Endothelial cell of umbilical vein (primary cell): ENCODE results near the gene TMED7. TPM values are rescaled to one million over a fixed set of nuclear protein-coding genes. Genes with fewer than 3 reads are reported as not detected.

Experiments
- BruUV-seq: library from RNA; stranded (reverse); fragments of 400-500 nt; replicated peaks from 2 replicates; lab custom pipeline; 2021; lab: Mats Ljungman, UMichigan
- CTCF ChIA-PET: fragments of 300-600, 350-600 bp; sonication (Branson Sonifier 250); formaldehyde crosslinking; loops from one replicate; lab custom pipeline; 2021; ENCODE audit warnings: antibody characterized with exemption, inconsistent platforms; lab: Charles Lee
- POLR2A ChIA-PET: fragments of 300-600, 350-600 bp; sonication (Branson Sonifier 250); formaldehyde crosslinking; loops from one replicate; lab custom pipeline; 2021; ENCODE audit warnings: antibody characterized with exemption, inconsistent platforms; lab: Charles Lee
- DNase-seq: peaks from one replicate; pipeline ENCODE4 v3.0.0-alpha.2; 2011; ENCODE audit warnings: low read depth, low spot score
- FAIRE-seq: peaks from 2 replicates; lab custom pipeline; 2011; peaks lifted over from hg19 to GRCh38; lab: Jason Lieb, UNC
- H2AFZ ChIP-seq: 2 replicates; pipeline ENCODE4 v1.6.0; 2012; ENCODE audit warnings: low read depth, low read length, control low read depth, inconsistent platforms
- H3K27ac ChIP-seq: 2 replicates; pipeline ENCODE4 v1.5.1; 2011; ENCODE audit warnings: low read depth, mild to moderate bottlenecking, control low read depth, low read length, moderate library complexity; ENCODE audit not compliant: insufficient read depth
- H3K27me3 ChIP-seq, 2 experiments: 2 replicates each; pipeline versions ENCODE4 v1.6.0 to v1.6.1; 2011; ENCODE audit warnings: low read length in 2 of 2, mixed read lengths in 1 of 2; ENCODE audit not compliant: control insufficient read depth in 2 of 2, insufficient read depth in 2 of 2
- H3K36me3 ChIP-seq, 2 experiments: 2 replicates in 1 of 2; 3 replicates in 1 of 2; pipeline ENCODE4 v1.5.1; 2011; ENCODE audit warnings: low read length in 2 of 2, mild to moderate bottlenecking in 1 of 2, moderate library complexity in 1 of 2; ENCODE audit not compliant: control insufficient read depth in 2 of 2, insufficient read depth in 2 of 2; ENCODE audit errors: extremely low read depth in 1 of 2
- H3K4me1 ChIP-seq: 3 replicates; pipeline ENCODE4 v1.5.1; 2011; ENCODE audit warnings: mild to moderate bottlenecking, low read length; ENCODE audit not compliant: control insufficient read depth, insufficient read depth; ENCODE audit errors: extremely low read depth
- H3K4me2 ChIP-seq: 2 replicates; pipeline ENCODE4 v1.6.1; 2011; ENCODE audit warnings: low read length, control low read depth, mixed read lengths; ENCODE audit not compliant: insufficient read depth
- H3K4me3 ChIP-seq, 3 experiments: fragments of 200-600 bp in 1 of 3; sonication (generic), shearing (Covaris generic) in 1 of 3; replicated peaks in 1 of 3; 2 replicates each; pipeline ENCODE4 v1.5.1; 2011 to 2016; ENCODE audit warnings: control low read depth in 3 of 3, low read length in 3 of 3, mild to moderate bottlenecking in 2 of 3, inconsistent platforms in 1 of 3, low read depth in 1 of 3, moderate library complexity in 1 of 3; ENCODE audit not compliant: insufficient read depth in 1 of 3
- H3K79me2 ChIP-seq: 2 replicates; pipeline ENCODE4 v1.6.0; 2012; ENCODE audit warnings: low read length, inconsistent platforms; ENCODE audit not compliant: control insufficient read depth, insufficient read depth
- H3K9ac ChIP-seq: replicated peaks from 2 replicates; pipeline ENCODE3; 2011; ENCODE audit warnings: low read length, control low read depth; ENCODE audit not compliant: insufficient read depth; ENCODE audit errors: extremely low read depth
- H3K9me1 ChIP-seq: replicated peaks from 3 replicates; pipeline ENCODE4 v1.6.0; 2011; ENCODE audit warnings: mild to moderate bottlenecking, low read length; ENCODE audit not compliant: control insufficient read depth, insufficient read depth; ENCODE audit errors: extremely low read depth
- H3K9me3 ChIP-seq: replicated peaks from 2 replicates; pipeline ENCODE4 v1.5.1; 2012; ENCODE audit warnings: low read length, inconsistent platforms; ENCODE audit not compliant: control insufficient read depth, insufficient read depth
- H4K20me1 ChIP-seq: replicated peaks from 2 replicates; pipeline ENCODE3; 2011; ENCODE audit warnings: mild to moderate bottlenecking, low read length; ENCODE audit not compliant: control insufficient read depth, insufficient read depth; ENCODE audit errors: extremely low read depth
- CTCF ChIP-seq, 2 donors: IDR thresholded peaks; 1 replicate in 1 of 2; 2 replicates in 1 of 2; pipeline ENCODE4 v1.5.1; 2011; ENCODE audit warnings: low read length in 2 of 2, mild to moderate bottlenecking in 2 of 2, moderate library complexity in 2 of 2, control low read depth in 1 of 2, inconsistent platforms in 1 of 2, low read depth in 1 of 2; ENCODE audit not compliant: insufficient read depth in 1 of 2; ENCODE audit errors: extremely low read depth in 1 of 2
- EZH2 ChIP-seq: IDR thresholded peaks from 2 replicates; pipeline ENCODE4 v1.6.1; 2012; ENCODE audit warnings: borderline replicate concordance, low read depth, mild to moderate bottlenecking, moderate library complexity, low read length, inconsistent platforms; ENCODE audit not compliant: severe bottlenecking
- FOS ChIP-seq: IDR thresholded peaks from 2 replicates; pipeline ENCODE4 v1.6.1; 2011; ENCODE audit warnings: mild to moderate bottlenecking, low read length, moderate library complexity, borderline replicate concordance; ENCODE audit not compliant: insufficient read depth
- GATA2 ChIP-seq: IDR thresholded peaks from 2 replicates; pipeline ENCODE4 v1.7.0; 2011; ENCODE audit warnings: low read depth, mild to moderate bottlenecking, moderate library complexity, mixed read lengths, low read length; ENCODE audit not compliant: insufficient read length, insufficient read depth
- JUN ChIP-seq: IDR thresholded peaks from 2 replicates; pipeline ENCODE4 v1.6.1; 2011; ENCODE audit warnings: borderline replicate concordance, low read depth; ENCODE audit not compliant: insufficient read length, insufficient read depth
- MAX ChIP-seq: IDR thresholded peaks from 2 replicates; pipeline ENCODE4 v1.6.1; 2011; ENCODE audit not compliant: insufficient read depth, insufficient read length
- MYC ChIP-seq: IDR thresholded peaks from one replicate; pipeline ENCODE4 v1.6.1; 2011; ENCODE audit warnings: mild to moderate bottlenecking, low read depth, low read length
- POLR2A ChIP-seq: IDR thresholded peaks from 2 replicates; pipeline ENCODE4 v1.6.1; 2012; ENCODE audit warnings: low read depth, mild to moderate bottlenecking, control low read depth, low read length
- POLR2AphosphoS5 ChIP-seq: IDR thresholded peaks from 2 replicates; pipeline ENCODE4 v1.6.1; 2012; ENCODE audit warnings: low read depth, mild to moderate bottlenecking, control low read depth, low read length, moderate library complexity; ENCODE audit not compliant: insufficient read depth
- dilution Hi-C: fragments of 300-500 bp; cut with MboI; formaldehyde crosslinking; loops from one replicate; pipeline ENCODE4 v1.15.0; 2019; ENCODE audit warnings: low sequenced_read_pairs; ENCODE audit not compliant: extremely low pct_ligation_motif_present
- intact Hi-C: fragments of 100-400 bp; cut with micrococcal nuclease; formaldehyde crosslinking; loops from one replicate; pipeline ENCODE4 v1.10.0; 2022
- polyA plus RNA-seq, 4 experiments: library from polyadenylated mRNA; depleted of rRNA in 3 of 4; stranded (reverse) in 3 of 4; unstranded in 1 of 4; fragments of >200 nt; gene quantifications; 2 replicates each; pipeline versions ENCODE4 v1.2.1 to v1.2.3, GENCODE V29; 2011 to 2012; ENCODE audit warnings: missing spikeins in 1 of 4
- total RNA-seq: library from RNA; stranded (reverse); gene quantifications from 2 replicates; pipeline ENCODE4 v1.2.3, GENCODE V29; 2021

The TMED7 gene
- total and polyA plus RNA-seq, 2 donors (not counting 3 experiments of a cell fraction or from before 2014, with no cell fraction given), result 57.6 to 101 TPM

GRCh38 chr5:115616472-115616871, 9.4 kb downstream of the TMED7 start:
- Histone ChIP-seq H4K20me1 (no peaks in the 10 kb centered on the region), H3K27ac (no peak overlapping the region), H3K4me3 (no peak overlapping the region), H3K9me1 (peaks cover 2% of the 10 kb centered on the region), H3K36me3 (peaks cover 6 to 24% of the 10 kb centered on the region in 2 experiments), H3K27me3 (no peaks in the 10 kb centered on the region), H2AFZ (no peak overlapping the region), H3K4me1 (no peaks in the 10 kb centered on the region), H3K79me2 (peaks cover 31% of the 10 kb centered on the region), H3K9me3 (no peaks in the 10 kb centered on the region), H3K9ac (no peak overlapping the region), H3K4me2 (no peak overlapping the region)
- BruUV-seq, result no TSS peak
- CTCF ChIA-PET, result interaction anchor here (2.5 to 4.1 kb wide), 2 partner anchors 8 to 18 kb away, joined by 7 to 18 read pairs; partner anchors contain the start of gene TMED7
- TF ChIP-seq POLR2A, result no peak
- no peak for TF ChIP-seq CTCF (IDR thresholded peaks at IDR 0.05; ENCODE audit: extremely low read depth in 1 of 2, insufficient read depth in 1 of 2, low read depth in 1 of 2, low read length in 2 of 2)
- TF ChIP-seq JUN, result no peak
- TF ChIP-seq EZH2, result no peak
- TF ChIP-seq MYC, result no peak
- no peak for TF ChIP-seq GATA2
- TF ChIP-seq POLR2AphosphoS5, result no peak
- no peak for TF ChIP-seq FOS
- no peak for TF ChIP-seq MAX
- dilution Hi-C loops, result no loop called here
- FAIRE-seq (no peak), DNase-seq (no peak)
- intact Hi-C loops, result no loop called here
- POLR2A ChIA-PET, result no interaction called here
